NCI-H1105 treated with DMSO at 0.1 percent for 48 hours (cell line): Measurements from ENCODE around the gene MAPK8IP3.
"Not testable (repeated sequence)": the region's sequence is repeated elsewhere in the genome, so short reads cannot be mapped to it uniquely, and the experiment has no call there.

Experiments used
- DNase-seq: peaks from one replicate; lab custom pipeline; 2025; lab: John Stamatoyannopoulos, UW

Gene MAPK8IP3

GRCh38 chr16:1786242-1787055, 80.5 kb downstream of the MAPK8IP3 start:
- DNase-seq: no peak

GRCh38 chr16:1787056-1787321, 81.0 kb downstream of the MAPK8IP3 start:
- DNase-seq: no peak

DNA sequence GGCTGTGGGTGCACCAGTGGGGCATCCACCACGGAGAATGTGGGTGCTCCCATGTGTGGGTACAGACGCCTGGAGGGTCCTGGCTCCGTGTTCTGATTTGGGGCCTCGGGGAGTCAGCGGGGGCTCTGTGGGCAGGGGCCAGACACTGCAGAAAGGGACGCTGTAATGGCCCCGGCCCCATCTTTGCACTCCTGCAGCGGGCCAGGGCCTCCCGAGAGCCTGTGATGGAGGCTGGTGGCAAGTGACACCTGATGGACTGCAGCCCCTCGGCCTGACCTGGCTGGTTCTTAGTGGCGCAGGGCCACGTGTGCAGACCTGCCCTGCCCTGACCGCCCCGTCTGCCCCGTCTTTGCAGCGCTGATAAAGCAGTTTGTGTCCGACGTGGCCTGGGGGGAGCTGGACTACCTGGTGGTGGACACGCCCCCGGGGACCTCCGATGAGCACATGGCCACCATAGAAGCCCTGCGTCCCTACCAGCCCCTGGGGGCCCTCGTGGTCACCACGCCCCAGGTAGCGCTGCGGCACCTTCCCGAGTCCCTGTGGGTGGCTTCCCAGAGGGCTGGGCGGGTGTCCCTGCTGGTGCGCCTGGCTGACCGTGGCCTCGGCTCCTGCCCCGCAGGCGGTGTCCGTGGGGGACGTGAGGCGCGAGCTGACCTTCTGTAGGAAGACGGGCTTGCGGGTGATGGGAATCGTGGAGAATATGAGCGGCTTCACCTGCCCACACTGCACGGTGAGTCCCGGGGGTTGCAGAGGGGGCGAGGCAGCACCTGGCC, 81.5 kb downstream of the MAPK8IP3 start:
- DNase-seq: no peak

GRCh38 chr16:1788095-1788707, 82.2 kb downstream of the MAPK8IP3 start:
- no peak for DNase-seq

- DNase-seq: no peak
Observed at GRCh38 chr16:1788708-1789100, 82.7 kb downstream of the MAPK8IP3 start.

DNA sequence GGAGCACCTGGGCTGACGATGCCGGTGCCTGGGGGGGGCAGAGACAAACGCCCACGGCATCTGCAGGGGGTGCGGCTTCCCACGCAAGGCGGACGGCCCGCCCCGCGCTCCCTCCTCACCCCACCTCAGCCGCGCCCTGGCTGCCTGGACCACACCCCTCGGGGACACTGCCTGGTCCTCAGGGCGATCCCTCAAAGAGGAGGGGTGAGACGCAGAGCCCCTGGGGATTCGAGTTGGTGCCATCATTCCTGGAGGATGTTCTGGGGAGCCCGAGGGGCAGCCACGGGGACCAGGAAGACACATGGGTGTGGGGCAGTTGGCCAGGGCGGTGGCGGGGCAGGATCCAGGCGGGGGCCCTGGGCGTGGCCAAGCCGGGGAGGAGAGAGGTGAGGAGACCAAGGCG, 83.6 kb downstream of the MAPK8IP3 start:
- DNase-seq: no peak

DNA sequence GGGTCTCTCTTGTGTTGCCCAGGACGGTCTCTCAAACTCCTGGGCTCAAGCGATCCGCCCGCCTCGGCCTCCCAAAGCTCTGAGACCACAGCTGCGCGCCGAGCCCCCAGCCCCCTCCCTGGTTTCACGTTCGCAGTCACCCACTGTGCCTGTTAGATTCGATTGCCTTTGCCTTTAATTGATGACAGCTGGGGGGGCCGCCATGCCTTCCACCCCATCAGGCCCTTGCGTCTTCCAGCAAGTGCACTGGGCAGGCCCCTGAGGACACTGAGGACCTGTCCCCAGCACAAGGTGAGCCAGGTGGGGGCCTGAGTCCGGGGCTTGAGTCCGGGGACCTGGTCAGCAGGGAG, 84.2 kb downstream of the MAPK8IP3 start:
- DNase-seq: no peak

GRCh38 chr16:1790611-1791255, 84.7 kb downstream of the MAPK8IP3 start:
- DNase-seq: no peak

GRCh38 chr16:1791256-1791942, 85.4 kb downstream of the MAPK8IP3 start:
- DNase-seq: no peak

DNA sequence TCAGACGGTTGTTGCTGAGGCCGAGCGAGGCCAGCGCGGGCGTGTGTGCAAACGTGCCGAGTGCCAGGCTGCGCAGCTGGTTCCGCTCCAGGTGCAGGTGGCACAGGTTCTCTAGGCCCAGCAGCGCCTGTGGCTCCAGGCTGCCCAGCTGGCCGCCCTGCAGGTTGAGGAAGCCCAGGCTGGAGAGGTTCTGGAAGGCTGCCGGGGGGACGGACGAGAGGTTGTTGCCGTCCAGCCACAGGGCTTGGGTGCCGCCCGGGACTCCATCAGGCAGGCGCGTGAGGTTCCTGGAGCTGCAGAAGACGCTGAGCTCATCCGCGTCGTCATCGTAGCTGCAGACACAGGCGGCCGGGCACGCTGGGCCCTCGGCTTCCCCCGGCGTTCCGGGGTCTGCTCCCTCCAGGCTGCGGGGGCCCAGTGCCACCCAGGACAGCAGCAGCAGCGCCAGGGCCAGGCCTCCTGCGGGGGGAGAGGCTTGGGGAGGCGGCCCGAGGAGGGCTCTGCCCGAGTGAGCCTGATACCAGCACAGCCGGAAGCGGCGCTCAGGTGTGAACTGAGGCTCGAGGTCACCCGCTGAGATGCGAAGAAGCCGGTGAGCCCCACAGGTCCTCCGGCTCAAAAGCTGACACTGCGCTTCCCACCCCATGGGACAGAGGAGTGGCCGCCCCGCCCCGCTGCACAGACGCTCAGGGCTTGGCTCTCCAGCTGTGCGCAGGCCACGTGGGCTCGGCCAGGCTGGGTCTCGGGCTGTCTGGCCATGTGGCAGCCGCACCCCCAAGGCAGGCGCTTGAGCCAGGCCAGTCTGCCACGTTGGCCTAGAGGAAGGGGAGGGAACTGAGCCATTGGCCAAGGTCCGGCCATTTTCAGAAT, 86.2 kb downstream of the MAPK8IP3 start:
- no peak for DNase-seq

- no peak for DNase-seq
Observed at GRCh38 chr16:1792836-1793577, 87.0 kb downstream of the MAPK8IP3 start.

DNA sequence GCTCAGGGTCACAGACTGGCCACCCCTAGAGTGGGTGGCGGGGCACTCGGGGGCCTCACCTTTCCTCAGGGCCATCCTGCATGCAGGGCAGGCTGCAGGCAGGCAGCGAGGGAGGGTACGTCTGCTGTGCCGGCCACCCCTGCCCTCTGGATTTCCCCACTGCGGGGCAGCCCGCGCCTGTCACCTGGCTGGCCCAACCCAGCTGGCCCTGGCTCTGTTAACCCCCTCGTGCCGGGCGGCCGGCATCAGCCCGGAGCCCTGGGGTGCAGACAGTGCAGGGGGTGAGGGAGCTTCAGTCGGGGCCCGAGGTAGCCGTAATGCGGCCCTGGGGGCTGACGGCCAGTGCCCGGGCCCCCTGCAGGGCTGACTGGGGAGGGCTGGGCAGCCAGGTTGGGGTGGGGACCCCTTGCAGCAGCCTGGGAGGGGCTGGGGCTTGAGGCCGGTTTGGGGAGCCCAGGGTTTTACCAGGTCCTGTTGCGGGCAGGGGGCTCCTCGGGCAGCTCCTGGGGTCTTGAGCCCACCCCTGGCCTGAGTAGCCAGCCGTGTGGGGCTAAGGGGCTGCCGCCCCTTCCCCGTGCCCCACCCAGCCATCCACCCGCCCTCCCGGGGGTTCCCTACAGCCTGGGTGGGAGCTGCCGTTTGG, 87.7 kb downstream of the MAPK8IP3 start, which contains the start of gene IGFALS:
IGFALS (minus strand) TSS at position 128 of the 643 bp plus-strand sequence; CDS start at position 75, 53 bp downstream.
- no peak for DNase-seq

GRCh38 chr16:1794221-1794871, 88.4 kb downstream of the MAPK8IP3 start:
- no peak for DNase-seq

GRCh38 chr16:1794908-1795666, 89.1 kb downstream of the MAPK8IP3 start:
- no peak for DNase-seq

- not testable (repeated sequence) for DNase-seq
Observed at GRCh38 chr16:1799263-1799662, 93.3 kb downstream of the MAPK8IP3 start.

DNA sequence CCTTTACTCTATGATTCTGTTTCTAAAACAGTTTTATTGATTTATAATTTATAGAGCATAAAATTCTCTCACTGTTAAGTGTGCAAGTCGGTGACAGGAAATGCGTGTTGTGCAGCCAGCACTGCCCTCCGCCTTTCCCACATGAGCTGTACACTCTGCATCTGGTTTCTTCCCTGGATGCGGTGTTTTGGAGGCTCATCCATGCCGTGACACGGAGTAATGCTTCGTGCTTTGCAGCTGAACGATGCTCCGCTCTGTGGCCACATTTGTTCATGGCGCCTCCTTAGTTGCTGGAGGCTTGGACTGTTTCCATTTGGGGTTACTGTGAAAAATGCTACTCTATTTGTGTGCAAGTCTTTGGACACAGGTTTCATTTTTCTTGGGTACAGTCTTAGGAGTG, 94.7 kb downstream of the MAPK8IP3 start:
- DNase-seq: no peak

- DNase-seq: no peak
Observed at GRCh38 chr16:1807626-1808025, 101.6 kb downstream of the MAPK8IP3 start.

GRCh38 chr16:1808691-1809090, 102.7 kb downstream of the MAPK8IP3 start:
- DNase-seq: no peak
